Measurements from ENCODE around the gene FBXO45.
"Not testable (repeated sequence)": the region's sequence is repeated elsewhere in the genome, so short reads cannot be mapped to it uniquely, and the experiment has no call there.

The FBXO45 gene

GRCh38 chr3:196555295-196555694, 13.2 kb upstream of the FBXO45 start:
- in situ Hi-C loops (cut with HindIII; ENCODE audit: low sequenced_read_pairs) = no loop called here
- H3K4me3 ChIP-seq (ENCODE audit: low read depth, low read length) = no peak overlapping the region
- TF ChIP-seq CTCF (IDR thresholded peaks at IDR 0.05; ENCODE audit: low read depth, low read length, missing control alignments) = no peak
- no peak for DNase-seq (ENCODE audit: low read depth)

GRCh38 chr3:196557236-196557635, 11.2 kb upstream of the FBXO45 start:
- H3K4me3 ChIP-seq (ENCODE audit: low read depth, low read length) = no peak overlapping the region
- in situ Hi-C loops (cut with HindIII; ENCODE audit: low sequenced_read_pairs) = no loop called here
- TF ChIP-seq CTCF (IDR thresholded peaks at IDR 0.05; ENCODE audit: low read depth, low read length, missing control alignments) = no peak
- no peak for DNase-seq (ENCODE audit: low read depth)

GRCh38 chr3:196558476-196558875, 10.0 kb upstream of the FBXO45 start:
- TF ChIP-seq CTCF (IDR thresholded peaks at IDR 0.05; ENCODE audit: low read depth, low read length, missing control alignments) = no peak
- no peak for DNase-seq (ENCODE audit: low read depth)
- H3K4me3 ChIP-seq (ENCODE audit: low read depth, low read length) = no peak overlapping the region
- in situ Hi-C loops (cut with HindIII; ENCODE audit: low sequenced_read_pairs) = no loop called here

- in situ Hi-C loops (cut with HindIII; ENCODE audit: low sequenced_read_pairs) = no loop called here
- no peak for DNase-seq (ENCODE audit: low read depth)
- TF ChIP-seq CTCF (IDR thresholded peaks at IDR 0.05; ENCODE audit: low read depth, low read length, missing control alignments) = no peak
- no peak overlapping the region for H3K4me3 ChIP-seq (ENCODE audit: low read depth, low read length)
Observed at GRCh38 chr3:196559826-196560225, 8.6 kb upstream of the FBXO45 start.

- H3K4me3 ChIP-seq (ENCODE audit: low read depth, low read length) = no peak overlapping the region
- DNase-seq (ENCODE audit: low read depth) = peak; percentile 31
- in situ Hi-C loops (cut with HindIII; ENCODE audit: low sequenced_read_pairs) = no loop called here
- no peak for TF ChIP-seq CTCF (IDR thresholded peaks at IDR 0.05; ENCODE audit: low read depth, low read length, missing control alignments)
Observed at GRCh38 chr3:196563721-196564225, 4.7 kb upstream of the FBXO45 start.

- peak overlapping the region; percentile 99 for H3K4me3 ChIP-seq (ENCODE audit: low read depth, low read length)
- TF ChIP-seq CTCF (IDR thresholded peaks at IDR 0.05; ENCODE audit: low read depth, low read length, missing control alignments) = no peak
- in situ Hi-C loops (cut with HindIII; ENCODE audit: low sequenced_read_pairs) = no loop called here
- DNase-seq (ENCODE audit: low read depth) = no peak
Observed at GRCh38 chr3:196569003-196569516, 600 bp downstream of the FBXO45 start.

GRCh38 chr3:196570332-196570731, 1.9 kb downstream of the FBXO45 start:
- DNase-seq (ENCODE audit: low read depth); in situ Hi-C loops (cut with HindIII; ENCODE audit: low sequenced_read_pairs); H3K4me3 ChIP-seq (ENCODE audit: low read depth, low read length): not testable (repeated sequence)

Data from astrocyte of the cerebellum (primary cell).